Mesendoderm (in vitro differentiated cells): Measurements from ENCODE around the gene TRRAP.

ENCODE experiments used
- DNase-seq: peaks from one replicate; pipeline ENCODE4 v3.0.0; 2013
- H2AK5ac ChIP-seq: 2 replicates; pipeline ENCODE4 v1.6.1; 2013; ENCODE audit warnings: low read length, inconsistent platforms
- H2BK120ac ChIP-seq: 2 replicates; pipeline ENCODE4 v1.6.1; 2013; ENCODE audit warnings: low read depth, mild to moderate bottlenecking, low read length, moderate library complexity, mixed read lengths
- H2BK15ac ChIP-seq: replicated peaks from 2 replicates; pipeline ENCODE4 v1.6.1; 2013; ENCODE audit warnings: low read depth, mild to moderate bottlenecking, moderate library complexity
- H2BK5ac ChIP-seq: 2 replicates; pipeline ENCODE4 v1.6.1; 2013; ENCODE audit warnings: low read length, inconsistent platforms
- H3K18ac ChIP-seq: 2 replicates; pipeline ENCODE4 v1.6.1; 2013; ENCODE audit warnings: mild to moderate bottlenecking, low read length, mixed read lengths
- H3K23ac ChIP-seq: one replicate; pipeline ENCODE4 v1.6.1; 2013; ENCODE audit warnings: low read length
- H3K27ac ChIP-seq: 2 replicates; pipeline ENCODE4 v1.5.1; 2013; ENCODE audit warnings: low read depth, mild to moderate bottlenecking, inconsistent platforms, low read length, moderate library complexity
- H3K27me3 ChIP-seq: 2 replicates; pipeline ENCODE4 v1.6.1; 2013; ENCODE audit warnings: low read length, control low read depth, mild to moderate bottlenecking, inconsistent platforms; ENCODE audit not compliant: insufficient read depth, poor library complexity
- H3K36me3 ChIP-seq: 2 replicates; pipeline ENCODE4 v1.6.1; 2013; ENCODE audit warnings: low read length, inconsistent platforms; ENCODE audit not compliant: control insufficient read depth, insufficient read depth
- H3K4ac ChIP-seq: one replicate; pipeline ENCODE4 v1.6.1; 2013; ENCODE audit warnings: low read depth, mild to moderate bottlenecking, low read length, moderate library complexity
- H3K4me1 ChIP-seq: 2 replicates; pipeline ENCODE4 v1.6.1; 2013; ENCODE audit warnings: low read depth, low read length, inconsistent platforms; ENCODE audit not compliant: control insufficient read depth
- H3K4me2 ChIP-seq: 2 replicates; pipeline ENCODE4 v1.6.1; 2013; ENCODE audit warnings: low read length
- H3K4me3 ChIP-seq: 2 replicates; pipeline ENCODE4 v1.5.1; 2013; ENCODE audit warnings: mild to moderate bottlenecking, low read length
- H3K56ac ChIP-seq: one replicate; pipeline ENCODE4 v1.6.1; 2013; ENCODE audit warnings: low read length
- H3K79me1 ChIP-seq: 2 replicates; pipeline ENCODE4 v1.6.1; 2013; ENCODE audit warnings: low read length, inconsistent platforms
- H3K79me2 ChIP-seq: 2 replicates; pipeline ENCODE4 v1.6.1; 2013; ENCODE audit warnings: mild to moderate bottlenecking, low read length; ENCODE audit not compliant: control insufficient read depth, insufficient read depth
- H3K9ac ChIP-seq: 2 replicates; pipeline ENCODE4 v1.6.1; 2013; ENCODE audit warnings: low read length, inconsistent platforms
- H4K5ac ChIP-seq: one replicate; pipeline ENCODE4 v1.6.1; 2013; ENCODE audit warnings: low read length
- H4K8ac ChIP-seq: one replicate; pipeline ENCODE4 v1.6.1; 2013; ENCODE audit warnings: low read depth, mild to moderate bottlenecking, control low read depth, low read length, moderate library complexity
- WGBS: extraction: QIAGEN DNeasy Blood & Tissue Kit; methylation state at CpG from one replicate; pipeline ENCODE4 v1.1.7; 2013; ENCODE audit warnings: low lambda C conversion rate, missing lambda C conversion rate; ENCODE audit not compliant: insufficient coverage; ENCODE audit errors: extremely low coverage; 5-methylcytosine and 5-hydroxymethylcytosine counted together

The TRRAP gene

GRCh38 chr7:98836811-98837629 lies 41.3 kb upstream of the TRRAP start:
- Histone ChIP-seq H2BK120ac (no peak overlapping the region), H3K23ac (no peak overlapping the region), H3K4me2 (no peak overlapping the region), H3K79me2 (no peaks in the 10 kb centered on the region), H3K36me3 (no peaks in the 10 kb centered on the region), H3K4me3 (no peak overlapping the region), H3K18ac (no peak overlapping the region), H3K27ac (no peak overlapping the region), H4K8ac (no peak overlapping the region), H3K79me1 (no peaks in the 10 kb centered on the region), H2BK5ac (no peak overlapping the region), H2AK5ac (no peak overlapping the region), H4K5ac (no peak overlapping the region), H3K4ac (no peak overlapping the region), H3K9ac (no peak overlapping the region), H3K27me3 (no peaks in the 10 kb centered on the region), H3K56ac (no peak overlapping the region), H3K4me1 (no peaks in the 10 kb centered on the region), H2BK15ac (no peak overlapping the region)
- peak; percentile 74 for DNase-seq
- WGBS: no CpG with 5 or more reads among the region's 10 CpGs

GRCh38 chr7:98837630-98837972 lies 40.7 kb upstream of the TRRAP start:
- Histone ChIP-seq H3K56ac (no peak overlapping the region), H3K79me2 (no peaks in the 10 kb centered on the region), H2BK15ac (no peak overlapping the region), H2BK120ac (no peak overlapping the region), H3K9ac (no peak overlapping the region), H3K4me2 (no peak overlapping the region), H4K8ac (no peak overlapping the region), H3K18ac (no peak overlapping the region), H3K27me3 (no peaks in the 10 kb centered on the region), H3K23ac (no peak overlapping the region), H3K27ac (no peak overlapping the region), H3K4ac (no peak overlapping the region), H3K4me3 (no peak overlapping the region), H2AK5ac (no peak overlapping the region), H4K5ac (no peak overlapping the region), H3K4me1 (no peaks in the 10 kb centered on the region), H2BK5ac (no peak overlapping the region), H3K79me1 (no peaks in the 10 kb centered on the region), H3K36me3 (no peaks in the 10 kb centered on the region)
- DNase-seq: no peak
- WGBS: no CpG with 5 or more reads among the region's 5 CpGs

DNA sequence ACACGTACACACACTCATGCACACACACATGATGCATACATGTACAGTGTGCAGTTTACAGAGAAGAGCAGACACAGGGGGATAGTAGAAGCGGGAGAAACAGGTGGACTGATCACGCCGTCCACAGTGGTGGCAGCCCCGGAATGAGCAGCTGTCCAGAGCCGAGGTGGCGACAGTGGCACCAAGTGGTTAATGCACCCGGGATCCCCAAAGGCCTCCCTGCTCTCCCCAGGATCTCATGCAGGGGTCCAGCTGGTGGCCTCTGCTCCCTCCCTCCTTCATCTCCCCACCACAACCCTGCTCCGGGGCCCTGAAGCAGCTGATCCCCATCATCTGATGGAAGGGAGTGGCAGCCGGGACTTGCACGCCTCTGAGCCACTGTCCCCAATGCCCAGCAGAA lies 38.2 kb upstream of the TRRAP start:
- no peak overlapping the region for H4K5ac ChIP-seq
- H2BK120ac ChIP-seq: no peak overlapping the region
- H3K27ac ChIP-seq: no peak overlapping the region
- H3K4ac ChIP-seq: no peak overlapping the region
- no peaks in the 10 kb centered on the region for H3K4me1 ChIP-seq
- WGBS: no CpG with 5 or more reads among the region's 11 CpGs
- H3K27me3 ChIP-seq: no peaks in the 10 kb centered on the region
- no peak overlapping the region for H3K4me2 ChIP-seq
- no peak overlapping the region for H3K23ac ChIP-seq
- no peak overlapping the region for H4K8ac ChIP-seq
- no peaks in the 10 kb centered on the region for H3K79me1 ChIP-seq
- no peak overlapping the region for H2AK5ac ChIP-seq
- H3K56ac ChIP-seq: no peak overlapping the region
- H3K18ac ChIP-seq: no peak overlapping the region
- H3K4me3 ChIP-seq: no peak overlapping the region
- H3K9ac ChIP-seq: no peak overlapping the region
- no peaks in the 10 kb centered on the region for H3K79me2 ChIP-seq
- H3K36me3 ChIP-seq: no peaks in the 10 kb centered on the region
- no peak overlapping the region for H2BK15ac ChIP-seq
- DNase-seq: no peak
- H2BK5ac ChIP-seq: no peak overlapping the region

DNA sequence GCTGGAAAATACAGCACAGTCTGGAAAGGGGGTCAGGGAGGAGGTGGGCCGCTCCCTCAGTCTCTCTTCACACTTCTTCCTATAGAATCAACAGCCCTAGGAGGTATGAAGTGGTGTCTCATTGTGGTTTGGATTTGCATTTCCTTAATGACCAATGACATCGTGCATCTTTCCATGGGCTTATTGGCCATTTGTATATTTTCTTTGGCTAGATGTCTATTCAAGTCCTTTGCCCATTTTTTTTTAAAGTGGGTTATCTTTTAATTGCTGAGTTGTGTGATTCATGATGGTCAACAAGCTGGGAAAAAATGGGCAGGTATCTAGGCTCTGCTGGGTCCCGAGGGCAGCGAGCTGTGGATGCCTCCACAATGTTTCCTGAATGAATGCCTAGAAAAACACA lies 37.6 kb upstream of the TRRAP start:
- H3K79me2 ChIP-seq: no peaks in the 10 kb centered on the region
- WGBS: no CpG with 5 or more reads among the region's 4 CpGs
- no peaks in the 10 kb centered on the region for H3K36me3 ChIP-seq
- H3K56ac ChIP-seq: no peak overlapping the region
- no peaks in the 10 kb centered on the region for H3K79me1 ChIP-seq
- H3K27ac ChIP-seq: no peak overlapping the region
- H3K4me2 ChIP-seq: no peak overlapping the region
- H4K8ac ChIP-seq: no peak overlapping the region
- no peaks in the 10 kb centered on the region for H3K4me1 ChIP-seq
- no peak overlapping the region for H3K9ac ChIP-seq
- no peak overlapping the region for H3K23ac ChIP-seq
- H3K18ac ChIP-seq: no peak overlapping the region
- no peak overlapping the region for H4K5ac ChIP-seq
- no peak for DNase-seq
- H2BK120ac ChIP-seq: no peak overlapping the region
- H3K27me3 ChIP-seq: no peaks in the 10 kb centered on the region
- no peak overlapping the region for H3K4ac ChIP-seq
- no peak overlapping the region for H3K4me3 ChIP-seq
- H2AK5ac ChIP-seq: no peak overlapping the region
- H2BK5ac ChIP-seq: no peak overlapping the region
- no peak overlapping the region for H2BK15ac ChIP-seq

DNA sequence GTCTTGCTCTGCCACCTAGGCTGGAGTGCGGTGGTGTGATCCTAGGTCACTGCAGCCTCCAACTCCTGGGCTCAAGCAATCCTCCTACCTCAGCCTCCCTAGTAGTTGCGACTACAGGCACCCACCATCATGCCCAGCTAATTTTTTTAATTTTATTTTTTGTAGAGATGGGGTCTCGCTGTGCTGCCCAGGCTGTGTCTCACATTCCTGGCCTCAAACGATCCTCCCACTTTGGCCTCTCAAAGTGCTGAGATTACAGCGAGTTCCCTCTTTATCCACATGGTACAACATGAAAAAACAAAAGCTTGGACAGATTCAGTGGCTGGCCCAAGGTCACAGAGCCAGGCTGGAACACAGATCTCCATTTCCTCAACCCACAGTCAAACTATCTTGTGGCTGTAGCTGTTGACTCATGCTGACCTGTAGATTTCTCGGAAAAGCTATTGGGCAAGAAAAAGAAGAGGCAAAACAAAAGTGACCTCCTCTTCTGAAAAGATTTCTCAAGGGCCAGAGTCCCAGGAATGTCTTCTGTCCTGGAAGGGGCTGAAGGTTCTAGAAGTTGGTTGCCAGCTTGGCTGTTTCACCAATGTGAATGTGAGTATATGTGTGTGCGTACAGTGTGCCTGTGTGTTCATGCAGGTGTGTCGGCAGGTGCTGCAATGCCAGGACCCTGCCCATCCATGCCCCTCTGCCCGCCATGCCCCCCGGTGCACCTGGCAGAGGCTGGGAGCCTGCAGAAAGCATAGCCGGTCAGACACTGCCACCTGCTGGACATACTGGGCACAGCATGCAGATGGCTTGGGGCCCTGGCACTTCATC lies 36.9 kb upstream of the TRRAP start:
- no peak overlapping the region for H3K56ac ChIP-seq
- H3K79me2 ChIP-seq: no peaks in the 10 kb centered on the region
- no peaks in the 10 kb centered on the region for H3K79me1 ChIP-seq
- DNase-seq: peak; percentile 28
- no peaks in the 10 kb centered on the region for H3K4me1 ChIP-seq
- H3K4ac ChIP-seq: no peak overlapping the region
- WGBS: no CpG with 5 or more reads among the region's 11 CpGs
- H2AK5ac ChIP-seq: no peak overlapping the region
- H3K18ac ChIP-seq: no peak overlapping the region
- no peak overlapping the region for H3K4me2 ChIP-seq
- no peak overlapping the region for H3K23ac ChIP-seq
- no peak overlapping the region for H4K5ac ChIP-seq
- no peak overlapping the region for H2BK120ac ChIP-seq
- no peak overlapping the region for H3K9ac ChIP-seq
- no peak overlapping the region for H4K8ac ChIP-seq
- H3K4me3 ChIP-seq: no peak overlapping the region
- no peak overlapping the region for H2BK5ac ChIP-seq
- H3K27me3 ChIP-seq: no peaks in the 10 kb centered on the region
- H2BK15ac ChIP-seq: no peak overlapping the region
- no peaks in the 10 kb centered on the region for H3K36me3 ChIP-seq
- H3K27ac ChIP-seq: no peak overlapping the region
